CD4-positive, alpha-beta T cell treated with Interleukin-4 for 4 hours (primary cell): Measurements from ENCODE around the gene SYAP1.
"Not testable (repeated sequence)": the region's sequence is repeated elsewhere in the genome, so short reads cannot be mapped to it uniquely, and the experiment has no call there.

ENCODE experiments used
- DNase-seq: peaks from one replicate; pipeline ENCODE4 v3.0.0-alpha.2; 2020

SYAP1 gene

DNA sequence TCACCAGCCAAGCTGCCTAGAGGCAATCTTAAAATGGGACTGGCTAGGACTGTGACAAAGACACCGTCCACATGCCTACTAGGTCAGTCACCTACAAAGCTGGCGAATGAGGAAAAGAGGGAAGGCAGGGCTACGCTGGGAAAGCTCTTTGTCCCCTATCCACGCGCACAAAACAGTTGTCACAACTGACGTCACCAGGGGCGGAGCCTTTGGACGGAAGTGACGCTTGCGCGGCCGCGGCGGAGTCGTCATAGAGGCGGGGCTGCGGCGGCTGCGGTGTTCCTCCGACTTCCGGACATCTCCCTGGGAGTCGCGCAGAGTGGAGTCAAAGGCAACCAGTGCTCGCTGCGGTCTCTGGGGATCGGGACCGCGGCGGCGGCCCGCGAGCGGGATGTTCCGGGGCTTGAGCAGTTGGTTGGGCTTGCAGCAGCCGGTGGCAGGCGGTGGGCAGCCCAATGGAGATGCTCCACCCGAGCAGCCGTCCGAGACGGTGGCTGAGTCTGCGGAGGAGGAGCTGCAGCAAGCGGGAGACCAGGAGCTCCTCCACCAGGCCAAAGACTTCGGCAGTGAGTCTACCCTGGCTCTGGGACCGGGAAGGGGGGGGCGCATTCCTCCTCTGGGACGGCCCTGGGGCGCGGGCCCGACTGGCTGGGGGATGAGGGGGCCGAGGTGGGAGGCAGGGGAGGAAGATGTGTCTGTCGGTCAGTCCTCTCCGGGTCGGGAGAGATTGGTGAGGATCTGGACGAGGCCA, at the start of gene SYAP1:
TSS of gene SYAP1 (plus strand) at position 279 of the 751 bp plus-strand sequence. CDS start at position 392, 113 bp downstream.
- DNase-seq = peak; percentile 83

DNA sequence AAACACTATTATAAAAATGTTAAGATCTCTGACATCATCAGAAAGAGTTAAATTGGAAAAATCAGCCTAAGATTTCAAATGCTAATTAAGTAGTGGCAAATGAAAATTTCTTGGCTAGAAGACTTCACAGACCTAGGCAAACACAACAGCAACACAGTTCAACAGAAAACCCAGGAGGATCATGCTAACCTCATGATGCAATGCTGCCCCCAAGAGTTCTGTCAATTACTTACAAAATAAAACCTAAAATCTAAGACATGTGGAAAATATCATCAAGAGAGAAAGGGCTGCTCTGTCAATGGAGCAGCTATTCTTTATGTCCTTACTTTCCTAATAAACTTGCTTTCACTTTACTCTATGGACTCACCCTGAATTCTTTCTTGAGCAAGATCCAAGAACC, 48.4 kb upstream of the SYAP1 start:
- DNase-seq = peak; percentile 8

DNA sequence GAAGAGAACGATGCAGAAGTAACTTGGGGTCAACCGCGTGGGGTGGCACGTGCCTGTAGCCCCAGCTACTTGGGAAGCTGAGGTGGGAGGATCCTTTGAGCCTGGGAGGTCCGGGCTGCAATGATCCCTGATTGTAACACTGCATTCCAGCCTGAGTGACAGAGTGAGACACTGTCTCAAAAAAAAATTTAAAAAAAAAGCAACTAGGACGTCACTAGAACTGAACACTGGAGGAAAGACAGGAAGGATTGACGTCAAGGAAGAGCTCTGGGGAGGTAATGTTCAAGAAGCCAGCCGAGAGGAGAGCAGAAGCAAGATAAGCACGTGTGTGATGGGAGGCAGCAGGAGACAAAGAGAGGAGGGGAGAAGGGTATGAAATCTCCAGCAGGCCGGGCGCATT, 40.7 kb upstream of the SYAP1 start:
- no peak for DNase-seq

- DNase-seq = no peak
Observed at GRCh38 chrX:16683007-16683664, 36.3 kb upstream of the SYAP1 start.

DNA sequence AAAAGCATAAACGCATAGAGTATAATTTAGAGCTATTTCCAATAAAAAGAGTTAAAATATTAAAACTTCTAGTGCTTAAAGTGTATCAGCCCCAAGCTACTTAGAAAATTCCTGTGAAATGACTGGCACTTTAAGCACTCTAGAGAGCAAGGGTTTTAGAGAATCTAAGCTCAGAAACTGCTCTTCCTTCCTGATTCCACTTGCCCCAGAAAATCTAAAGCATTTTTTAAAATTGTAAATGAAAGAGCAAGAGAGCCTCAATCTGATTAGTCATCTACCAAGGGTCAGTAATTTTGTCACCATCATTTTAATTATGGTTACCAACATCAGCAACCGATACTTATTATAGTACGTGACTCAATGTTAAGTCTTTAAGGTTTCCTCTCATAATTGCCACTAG, 31.9 kb upstream of the SYAP1 start:
- no peak for DNase-seq

GRCh38 chrX:16695079-16695676, 24.2 kb upstream of the SYAP1 start:
- DNase-seq = peak; percentile 48

GRCh38 chrX:16696956-16697355, 22.5 kb upstream of the SYAP1 start:
- DNase-seq = no peak

DNA sequence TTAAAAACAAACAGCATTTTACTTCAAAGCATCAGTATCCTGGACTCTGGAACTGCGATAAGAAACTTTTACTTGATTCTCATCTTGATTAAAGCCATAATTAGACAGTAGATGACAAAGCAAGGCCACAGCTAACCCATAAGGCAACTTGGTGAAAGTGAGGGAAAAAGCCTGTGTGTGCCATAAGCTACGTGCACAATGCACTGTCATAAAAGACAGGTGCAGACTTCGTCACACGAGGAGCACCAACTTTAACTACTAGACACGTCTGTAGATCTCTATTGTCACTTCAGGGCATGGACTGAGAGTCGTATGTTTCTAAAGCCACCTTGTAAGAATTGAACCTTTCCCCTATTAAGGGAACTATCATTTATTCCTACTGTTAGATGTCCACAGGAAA, 20.0 kb upstream of the SYAP1 start:
- no peak for DNase-seq

DNA sequence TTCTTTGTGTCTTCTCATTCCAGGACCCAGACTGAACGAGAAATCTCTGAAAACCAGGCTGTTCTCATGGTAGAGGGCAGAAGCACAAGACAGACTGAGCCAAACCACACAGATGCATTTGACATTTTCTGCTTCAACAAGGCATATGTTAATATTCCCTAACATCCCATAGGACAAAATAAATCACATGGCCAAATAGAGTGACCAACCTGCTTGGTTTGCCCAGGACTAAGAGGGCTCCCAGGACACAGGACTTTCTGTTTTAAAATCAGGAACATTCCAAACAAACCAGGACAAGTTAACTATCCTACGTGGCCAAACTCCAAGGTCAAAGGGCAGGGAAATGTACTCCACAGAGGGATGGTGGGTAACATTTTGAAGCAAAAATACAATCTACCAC, 18.7 kb upstream of the SYAP1 start:
- no peak for DNase-seq

- DNase-seq = no peak
Observed at GRCh38 chrX:16702700-16703599, 16.5 kb upstream of the SYAP1 start.

GRCh38 chrX:16705370-16705769, 14.0 kb upstream of the SYAP1 start:
- DNase-seq = no peak

- DNase-seq = no peak
Observed at GRCh38 chrX:16708016-16708415, 11.4 kb upstream of the SYAP1 start.

DNA sequence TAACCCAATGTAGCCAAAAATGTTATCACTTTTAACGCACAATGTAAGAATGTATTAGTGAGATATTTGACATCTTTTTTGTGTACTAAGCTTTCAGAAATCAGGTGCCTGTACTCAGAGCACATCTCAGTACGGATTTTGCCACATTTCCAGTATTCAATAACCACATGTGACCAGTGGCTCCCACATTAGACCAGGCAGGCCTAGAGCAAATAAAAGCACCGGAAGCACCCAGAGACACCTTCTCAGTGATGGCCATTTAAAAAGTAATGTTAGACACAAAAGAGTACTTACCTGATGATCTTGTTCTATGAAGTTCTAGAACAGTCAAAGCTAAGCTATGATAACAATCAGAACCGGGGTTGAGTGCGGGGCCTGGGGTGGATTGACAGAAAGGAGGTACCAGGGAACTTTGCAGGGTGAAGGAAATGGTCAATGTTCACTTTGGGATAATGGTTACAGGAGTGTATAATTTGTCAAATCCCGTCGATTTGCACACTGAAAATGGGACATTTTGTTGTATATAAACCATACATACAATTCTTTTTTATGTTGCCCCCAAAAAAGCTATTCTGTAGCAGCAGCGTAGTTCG, 8.1 kb upstream of the SYAP1 start:
- DNase-seq = no peak

DNA sequence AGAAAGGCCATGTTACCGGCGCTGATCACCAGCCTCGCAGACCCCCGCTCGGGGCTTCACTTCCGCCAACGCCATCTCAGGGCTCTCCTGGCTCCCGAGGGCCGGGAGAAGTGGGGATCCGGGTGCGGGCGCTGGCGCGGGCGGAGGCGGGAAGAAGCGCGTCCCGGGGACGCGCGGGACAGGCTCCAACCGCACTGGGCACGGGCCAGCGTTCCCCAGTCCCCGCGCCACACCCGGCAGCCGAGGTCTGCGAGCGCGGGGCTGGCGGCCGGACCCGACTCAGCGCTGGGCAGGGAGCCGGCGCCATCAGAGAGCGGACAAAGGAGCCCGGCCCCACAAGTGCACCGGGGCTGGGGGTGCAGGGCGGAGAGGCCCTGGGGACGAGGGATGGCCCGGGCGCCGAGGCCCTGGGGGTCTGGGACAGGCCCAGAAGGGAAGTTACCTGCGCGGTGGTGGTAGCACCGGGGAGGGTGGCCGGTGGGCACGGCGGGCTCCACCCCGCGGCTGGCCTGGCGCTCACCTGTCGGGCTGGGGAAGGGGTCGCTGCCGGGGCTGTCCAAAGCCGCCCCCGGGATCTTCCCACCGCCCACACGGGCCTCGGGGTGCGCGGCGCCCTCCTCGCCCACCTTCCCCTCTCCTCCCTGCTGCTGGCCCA, 7.4 kb upstream of the SYAP1 start:
- DNase-seq = no peak

GRCh38 chrX:16712548-16713155, 6.8 kb upstream of the SYAP1 start, which contains the start of gene CTPS2:
CTPS2 (minus strand) TSS chrX:16712669; CDS start chrX:16702902, 9,767 bp downstream.
- DNase-seq = peak; percentile 21

DNA sequence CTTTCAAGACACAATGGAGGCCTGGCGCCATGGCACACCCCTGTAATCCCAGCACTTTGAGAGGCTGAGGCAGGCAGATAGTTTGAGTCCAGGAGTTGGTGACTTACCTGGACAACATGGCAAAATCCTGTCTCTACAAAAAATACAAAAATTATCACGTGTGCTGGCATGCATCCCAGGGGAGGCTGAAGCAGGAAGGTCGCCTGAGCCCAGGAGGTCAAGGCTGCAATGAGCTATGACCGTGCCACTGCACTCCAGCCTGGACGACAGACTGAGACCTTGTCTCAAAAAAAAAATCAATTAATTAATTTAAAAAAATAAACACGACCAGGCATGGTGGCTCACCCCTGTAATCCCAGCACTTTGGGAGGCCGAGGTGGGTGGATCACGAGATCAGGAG, 4.9 kb upstream of the SYAP1 start:
- DNase-seq = no peak

GRCh38 chrX:16715638-16716037, 3.8 kb upstream of the SYAP1 start:
- not testable (repeated sequence) for DNase-seq

GRCh38 chrX:16716451-16716850, 3.0 kb upstream of the SYAP1 start:
- not testable (repeated sequence) for DNase-seq

GRCh38 chrX:16718824-16719333, 533 bp upstream of the SYAP1 start:
- DNase-seq = no peak

DNA sequence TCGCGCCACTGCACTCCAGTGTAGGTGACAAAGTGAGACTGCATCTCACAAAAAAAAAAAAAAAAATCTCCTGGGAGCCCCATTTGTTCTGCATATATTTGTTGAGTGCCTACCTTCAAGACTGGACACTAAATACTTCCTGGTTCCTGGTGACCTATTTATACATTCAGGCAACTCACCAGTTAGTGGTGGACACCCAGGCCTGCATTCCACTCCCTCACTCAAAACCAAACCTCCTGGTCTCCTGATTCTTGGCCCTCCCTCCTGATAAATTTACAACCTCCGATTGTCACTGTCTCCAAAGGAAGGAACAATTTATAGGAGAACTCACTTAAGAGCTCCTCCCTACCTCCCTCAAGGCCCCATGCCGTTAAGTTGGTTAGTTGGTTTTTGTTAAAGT, 3.1 kb downstream of the SYAP1 start:
- no peak for DNase-seq

DNA sequence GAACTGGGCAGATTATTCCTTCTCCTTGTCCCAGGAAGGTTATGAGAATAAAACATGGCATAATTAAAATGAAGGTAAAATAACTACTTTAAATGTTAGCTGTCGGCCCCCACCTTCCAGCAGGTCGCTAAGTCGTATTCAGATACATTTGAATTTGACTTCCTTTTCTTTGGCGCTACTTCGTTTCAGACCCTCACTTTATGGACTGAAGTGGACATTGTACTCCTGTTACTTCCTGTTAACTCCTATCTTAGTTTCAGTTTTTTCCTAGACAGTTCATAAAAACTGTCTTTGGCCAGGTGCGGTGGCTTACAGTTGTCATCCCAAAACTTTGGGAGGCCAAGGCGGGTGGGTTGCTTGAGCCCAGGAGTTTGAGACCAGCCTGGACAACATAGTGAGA, 5.7 kb downstream of the SYAP1 start:
- no peak for DNase-seq
